MM.1S (cell line): ENCODE data around the gene COLGALT1.

Source experiments
- CTCF ChIP-seq: fragments of 300-600 bp; sonication (generic); IDR thresholded peaks from 2 replicates; pipeline ENCODE4 v1.5.1; 2016; ENCODE audit warnings: antibody characterized with exemption, low read length, mixed read lengths
- EZH2 ChIP-seq: fragments of 300-600 bp; sonication (generic); optimal IDR thresholded peaks from 2 replicates; pipeline ENCODE3; 2017; ENCODE audit warnings: low read depth, mild to moderate bottlenecking, antibody characterized with exemption, low read length, mixed read lengths

- no peak for TF ChIP-seq CTCF
- TF ChIP-seq EZH2 = no peak
Observed at GRCh38 chr19:17529239-17530158, 25.9 kb upstream of the COLGALT1 start.
